Activated CD8-positive, alpha-beta T cell treated with anti-CD3 and anti-CD28 coated beads, Interleukin-2, amount 10 ng/mL, durations not matched to agents 7 days and 5 days (primary cell): ENCODE measurements around the gene FEZ2. TPM values are rescaled to one million over a fixed set of nuclear protein-coding genes. Genes with fewer than 3 reads are reported as not detected.
A peak's percentile ranks its signal among the peaks of the same experiment; 100 is the strongest.

ENCODE experiments used
- ATAC-seq: fragments of 150-1000 bp; cut with Tn5 transposase; one replicate; pipeline ENCODE4 v1.10.0; 2021; ENCODE audit warnings: moderate library complexity
- CTCF ChIA-PET: fragments of 350-600 bp; sonication (Branson Sonifier 250); formaldehyde crosslinking; loops from one replicate; lab custom pipeline; 2021; ENCODE audit warnings: antibody characterized with exemption; lab: Charles Lee
- POLR2A ChIA-PET: fragments of 350-600 bp; sonication (Branson Sonifier 250); formaldehyde crosslinking; loops from one replicate; lab custom pipeline; 2021; ENCODE audit warnings: antibody characterized with exemption; lab: Charles Lee
- DNase-seq: peaks from one replicate; pipeline ENCODE4 v3.0.0-alpha.2; 2020
- H3K27ac Mint-ChIP-seq: one replicate; pipeline ENCODE4 v1.8.0; 2021; ENCODE audit warnings: mild to moderate bottlenecking, mixed read lengths
- H3K27me3 Mint-ChIP-seq: one replicate; pipeline ENCODE4 v1.8.0; 2021; ENCODE audit warnings: low read depth, mixed read lengths
- H3K36me3 Mint-ChIP-seq: one replicate; pipeline ENCODE4 v1.8.0; 2021; ENCODE audit warnings: low read depth, mixed read lengths
- H3K4me1 Mint-ChIP-seq: one replicate; pipeline ENCODE4 v1.8.0; 2021; ENCODE audit warnings: low read depth, mixed read lengths
- H3K4me3 Mint-ChIP-seq: one replicate; pipeline ENCODE4 v1.8.0; 2021; ENCODE audit warnings: mild to moderate bottlenecking, mixed read lengths
- H3K9me3 Mint-ChIP-seq: one replicate; pipeline ENCODE4 v1.8.0; 2022; ENCODE audit warnings: mixed read lengths; ENCODE audit not compliant: insufficient read depth
- total RNA-seq, 2 experiments: library from RNA; stranded (reverse); gene quantifications; one replicate each; pipeline ENCODE4 v1.2.3, GENCODE V29; 2021

The FEZ2 gene
- total RNA-seq, 2 experiments from 2014 or later: 17.3 to 20.3 TPM

DNA sequence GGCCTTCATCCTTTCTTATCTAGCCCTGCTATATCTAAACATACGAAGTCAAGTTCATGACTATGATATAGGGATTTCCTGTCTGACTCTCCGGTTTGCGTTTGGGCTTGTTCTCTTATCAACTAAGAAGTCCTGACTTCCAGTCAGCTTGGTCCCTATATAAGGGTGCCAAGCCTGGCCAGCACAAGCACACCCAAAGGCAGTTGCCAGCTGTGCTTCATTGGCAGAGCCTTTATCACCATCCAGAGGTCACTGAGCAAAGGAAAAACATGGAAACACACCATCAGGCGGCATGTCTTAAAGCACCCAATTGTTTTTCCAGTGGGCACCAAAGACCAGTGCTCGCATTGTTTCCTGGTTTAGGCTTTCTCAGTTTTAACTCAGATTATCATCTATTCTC lies 72.7 kb downstream of the FEZ2 start:
- Mint-ChIP-seq H3K4me1 (peaks cover 9% of the 10 kb centered on the region), H3K27ac (no peak overlapping the region), H3K4me3 (no peak overlapping the region), H3K9me3 (no peaks in the 10 kb centered on the region), H3K27me3 (no peaks in the 10 kb centered on the region), H3K36me3 (peaks cover 2% of the 10 kb centered on the region)
- DNase-seq (no peak), ATAC-seq (no peak)
- POLR2A ChIA-PET: no interaction called here
- CTCF ChIA-PET: no interaction called here

DNA sequence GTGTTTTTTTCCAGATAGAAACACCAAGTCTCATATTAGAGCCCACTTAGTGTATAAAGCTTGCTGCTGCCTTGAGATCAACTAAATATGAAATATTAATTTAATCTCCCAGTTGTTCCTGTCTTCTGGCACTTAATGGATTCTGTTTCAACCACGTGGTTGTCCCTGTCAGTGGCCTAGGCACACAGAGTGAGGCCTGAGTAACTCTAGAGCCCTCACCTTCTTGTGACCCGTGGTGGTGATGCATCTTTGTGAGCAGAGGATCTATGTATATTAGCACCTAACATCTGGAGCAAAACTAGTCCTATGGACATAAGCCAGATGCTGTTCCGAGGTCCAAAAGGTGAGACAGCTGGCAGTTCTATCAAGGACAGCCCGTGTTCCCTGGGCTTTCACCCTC lies 74.8 kb downstream of the FEZ2 start:
- DNase-seq (no peak), ATAC-seq (no peak)
- H3K4me3 Mint-ChIP-seq: no peak overlapping the region
- peaks cover 3% of the 10 kb centered on the region for H3K4me1 Mint-ChIP-seq
- ChIA-PET CTCF (no interaction called here), POLR2A (no interaction called here)
- no peaks in the 10 kb centered on the region for H3K9me3 Mint-ChIP-seq
- no peaks in the 10 kb centered on the region for H3K27me3 Mint-ChIP-seq
- H3K27ac Mint-ChIP-seq: no peak overlapping the region
- peaks cover 2% of the 10 kb centered on the region for H3K36me3 Mint-ChIP-seq

- ChIA-PET CTCF (no interaction called here), POLR2A (no interaction called here)
- Mint-ChIP-seq H3K4me3 (no peak overlapping the region), H3K9me3 (no peaks in the 10 kb centered on the region), H3K36me3 (peaks cover 2% of the 10 kb centered on the region), H3K27ac (no peak overlapping the region), H3K27me3 (no peaks in the 10 kb centered on the region), H3K4me1 (no peaks in the 10 kb centered on the region)
- ATAC-seq (no peak), DNase-seq (no peak)
These were observed 77.5 kb downstream of the FEZ2 start for GRCh38 chr2:36520431-36520830.

DNA sequence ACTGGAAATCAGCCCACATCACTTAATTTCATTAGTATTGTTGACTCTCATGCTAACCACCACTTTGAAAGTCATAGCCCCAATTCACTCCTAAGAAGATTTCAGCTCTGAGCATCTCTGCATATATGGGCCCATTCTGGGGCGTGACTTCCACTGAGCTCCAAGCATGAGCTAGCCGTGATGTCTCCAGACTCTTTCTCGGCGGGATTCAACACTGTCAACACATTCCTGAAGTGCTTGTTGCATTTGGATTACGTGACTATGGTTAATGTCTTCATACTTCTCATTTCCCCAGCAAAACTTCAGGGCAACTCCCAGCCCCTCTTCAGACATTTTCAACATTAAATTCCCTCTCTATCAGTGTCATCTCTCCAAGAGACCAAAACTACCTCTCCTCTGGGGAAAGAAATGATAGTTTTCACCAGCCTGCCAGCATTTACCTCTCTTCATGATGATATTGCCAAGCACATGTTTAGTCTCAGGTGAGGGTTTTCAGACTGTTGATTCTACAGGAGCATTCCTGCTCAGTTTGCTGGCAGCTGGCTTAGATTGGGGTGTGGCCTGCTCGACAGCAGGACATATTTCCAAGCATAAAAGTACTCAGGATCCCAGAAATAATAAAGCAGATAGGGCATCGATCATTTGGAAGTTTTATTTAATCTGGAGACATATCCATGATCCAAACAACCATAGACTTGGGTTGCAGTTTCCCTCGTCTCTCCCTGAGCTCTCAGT lies 81.7 kb downstream of the FEZ2 start:
- no peaks in the 10 kb centered on the region for H3K4me1 Mint-ChIP-seq
- H3K4me3 Mint-ChIP-seq: no peak overlapping the region
- DNase-seq (no peak), ATAC-seq (no peak)
- no peak overlapping the region for H3K27ac Mint-ChIP-seq
- H3K27me3 Mint-ChIP-seq: no peaks in the 10 kb centered on the region
- H3K9me3 Mint-ChIP-seq: no peaks in the 10 kb centered on the region
- ChIA-PET CTCF (no interaction called here), POLR2A (no interaction called here)
- no peaks in the 10 kb centered on the region for H3K36me3 Mint-ChIP-seq

DNA sequence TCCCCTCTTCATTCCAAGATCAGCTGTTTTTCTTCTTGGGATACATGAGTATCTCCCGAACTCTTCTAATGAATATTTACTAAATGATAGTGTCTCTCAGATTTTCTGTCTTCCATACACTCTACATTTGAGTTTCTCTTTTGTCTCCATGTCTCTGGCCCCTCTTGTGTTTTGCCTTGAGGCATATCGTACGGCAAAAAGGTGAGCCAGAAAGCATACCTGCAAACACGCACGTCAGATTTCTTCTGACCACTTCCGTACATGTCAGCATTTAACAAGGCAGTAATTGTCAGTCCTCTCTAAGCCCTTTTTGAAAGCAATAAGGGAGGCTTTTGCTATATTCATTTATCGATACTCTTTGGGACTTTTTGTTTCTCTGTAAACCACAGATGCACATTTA lies 82.4 kb downstream of the FEZ2 start:
- DNase-seq (no peak), ATAC-seq (no peak)
- CTCF ChIA-PET: no interaction called here
- H3K36me3 Mint-ChIP-seq: no peaks in the 10 kb centered on the region
- POLR2A ChIA-PET: no interaction called here
- no peaks in the 10 kb centered on the region for H3K9me3 Mint-ChIP-seq
- no peak overlapping the region for H3K4me3 Mint-ChIP-seq
- H3K4me1 Mint-ChIP-seq: no peaks in the 10 kb centered on the region
- H3K27me3 Mint-ChIP-seq: no peaks in the 10 kb centered on the region
- no peak overlapping the region for H3K27ac Mint-ChIP-seq

GRCh38 chr2:36513661-36514060 lies 84.3 kb downstream of the FEZ2 start:
- no peaks in the 10 kb centered on the region for H3K27me3 Mint-ChIP-seq
- no peaks in the 10 kb centered on the region for H3K4me1 Mint-ChIP-seq
- H3K27ac Mint-ChIP-seq: no peak overlapping the region
- DNase-seq (no peak), ATAC-seq (no peak)
- H3K9me3 Mint-ChIP-seq: no peaks in the 10 kb centered on the region
- POLR2A ChIA-PET: no interaction called here
- H3K36me3 Mint-ChIP-seq: no peaks in the 10 kb centered on the region
- H3K4me3 Mint-ChIP-seq: no peak overlapping the region
- CTCF ChIA-PET: interaction anchor here (1.3 to 1.5 kb wide), 2 partner anchors 13 to 161 kb away, joined by 3 to 4 read pairs; no protein-coding TSS in a partner anchor

GRCh38 chr2:36512705-36513104 lies 85.3 kb downstream of the FEZ2 start:
- ChIA-PET POLR2A (no interaction called here), CTCF (no interaction called here)
- Mint-ChIP-seq H3K27me3 (no peaks in the 10 kb centered on the region), H3K9me3 (no peaks in the 10 kb centered on the region), H3K4me3 (no peak overlapping the region), H3K27ac (no peak overlapping the region), H3K4me1 (no peaks in the 10 kb centered on the region), H3K36me3 (no peaks in the 10 kb centered on the region)
- ATAC-seq (no peak), DNase-seq (no peak)

GRCh38 chr2:36511858-36512603 lies 85.9 kb downstream of the FEZ2 start:
- DNase-seq (no peak), ATAC-seq (no peak)
- Mint-ChIP-seq H3K9me3 (no peaks in the 10 kb centered on the region), H3K27me3 (no peaks in the 10 kb centered on the region), H3K36me3 (no peaks in the 10 kb centered on the region), H3K27ac (no peak overlapping the region), H3K4me1 (no peaks in the 10 kb centered on the region), H3K4me3 (no peak overlapping the region)
- ChIA-PET POLR2A (no interaction called here), CTCF (no interaction called here)

DNA sequence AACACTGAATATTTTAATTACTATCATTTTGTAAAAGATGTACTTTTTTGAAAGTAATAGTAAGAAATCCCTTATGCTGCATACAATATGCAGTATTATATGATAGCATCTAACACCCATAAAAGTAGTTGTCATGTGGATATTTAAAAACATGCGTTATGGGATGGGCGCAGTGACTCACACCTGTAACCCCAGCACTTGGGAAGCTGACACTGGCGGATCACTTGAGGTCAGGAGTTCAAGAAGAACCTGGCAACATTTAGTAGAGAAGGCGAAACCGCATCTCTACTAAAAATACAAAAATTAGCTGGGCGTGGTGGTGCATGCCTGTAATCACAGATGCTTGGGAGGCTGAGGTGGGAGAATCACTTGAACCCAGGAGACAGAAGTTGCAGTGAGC lies 88.9 kb downstream of the FEZ2 start:
- DNase-seq (no peak), ATAC-seq (no peak)
- Mint-ChIP-seq H3K9me3 (no peaks in the 10 kb centered on the region), H3K27ac (no peak overlapping the region), H3K27me3 (no peaks in the 10 kb centered on the region), H3K4me3 (no peak overlapping the region), H3K36me3 (no peaks in the 10 kb centered on the region), H3K4me1 (no peaks in the 10 kb centered on the region)
- CTCF ChIA-PET: no interaction called here
- POLR2A ChIA-PET: no interaction called here

DNA sequence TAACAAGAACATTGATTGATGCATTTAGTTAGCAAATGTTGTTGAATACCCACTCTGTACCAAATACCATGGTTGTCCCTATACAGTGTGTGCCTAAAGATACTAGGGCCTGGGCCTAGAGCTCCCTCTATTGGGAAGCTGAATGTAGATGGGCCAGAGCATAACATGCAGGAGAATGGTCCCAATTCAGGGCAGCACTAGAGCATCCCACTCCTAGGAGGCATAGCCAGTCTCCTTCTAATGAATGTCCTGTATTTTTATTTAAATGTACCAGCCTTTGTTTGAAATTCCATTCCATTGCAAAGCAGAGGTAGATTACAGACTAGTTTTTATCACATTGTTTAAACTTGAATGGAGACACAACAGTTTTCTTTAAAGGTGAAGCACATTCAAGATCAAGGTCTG lies 90.6 kb downstream of the FEZ2 start:
- ATAC-seq (peak; percentile 86), DNase-seq (peak; percentile 46)
- no peaks in the 10 kb centered on the region for H3K27me3 Mint-ChIP-seq
- ChIA-PET POLR2A (no interaction called here), CTCF (interaction anchor here (0.6 to 2.0 kb wide), 3 partner anchors 55 to 155 kb away, joined by 3 to 6 read pairs (median 5); no protein-coding TSS in a partner anchor)
- H3K4me1 Mint-ChIP-seq: no peaks in the 10 kb centered on the region
- no peaks in the 10 kb centered on the region for H3K9me3 Mint-ChIP-seq
- no peak overlapping the region for H3K27ac Mint-ChIP-seq
- no peak overlapping the region for H3K4me3 Mint-ChIP-seq
- H3K36me3 Mint-ChIP-seq: no peaks in the 10 kb centered on the region
